Measurements from ENCODE around the gene MATK. TPM values are rescaled to one million over a fixed set of nuclear protein-coding genes. Genes with fewer than 3 reads are reported as not detected.
"Not testable (repeated sequence)": the region's sequence is repeated elsewhere in the genome, so short reads cannot be mapped to it uniquely, and the experiment has no call there.

The MATK gene
- total RNA-seq, 4 donors from 2014 or later = 2.1 to 5.8 (median 3.3) TPM

GRCh38 chr19:3768748-3769099 lies 17.5 kb downstream of the MATK start:
- intact Hi-C loops (cut with DNase I; ENCODE audit: low total_unique reads) = no loop called here
- no peak for TF ChIP-seq POLR2A (IDR thresholded peaks at IDR 0.05)
- TF ChIP-seq CTCF (IDR thresholded peaks at IDR 0.05) = no peak
- DNase-seq (ENCODE audit: low spot score in 2 of 2) = no peak
- WGBS, 2 donors = 79 to 86% methylated on average over 7 of the region's 7 CpGs
- no peak overlapping the region for H3K4me3 ChIP-seq (ENCODE audit: low read depth, poor library complexity, severe bottlenecking)

GRCh38 chr19:3768015-3768747 lies 18.0 kb downstream of the MATK start:
- H3K4me3 ChIP-seq (ENCODE audit: low read depth, poor library complexity, severe bottlenecking) = no peak overlapping the region
- no peak for DNase-seq (ENCODE audit: low spot score in 2 of 2)
- TF ChIP-seq CTCF (IDR thresholded peaks at IDR 0.05) (no peak), POLR2A (IDR thresholded peaks at IDR 0.05) (no peak)
- intact Hi-C loops (cut with DNase I; ENCODE audit: low total_unique reads) = no loop called here
- 86 to 90% methylated on average over 24 to 25 of the region's 25 CpGs for WGBS, 2 donors

- intact Hi-C loops (cut with DNase I; ENCODE audit: low total_unique reads) = no loop called here
- H3K4me3 ChIP-seq (ENCODE audit: low read depth, poor library complexity, severe bottlenecking) = no peak overlapping the region
- 88 to 92% methylated on average over 19 to 22 of the region's 23 CpGs for WGBS, 2 donors
- DNase-seq (ENCODE audit: low spot score in 2 of 2) = no peak
- no peak for TF ChIP-seq POLR2A (IDR thresholded peaks at IDR 0.05)
- no peak for TF ChIP-seq CTCF (IDR thresholded peaks at IDR 0.05)
Observed at GRCh38 chr19:3767050-3767449, 19.1 kb downstream of the MATK start.

GRCh38 chr19:3766520-3766919 lies 19.7 kb downstream of the MATK start:
- no peak for DNase-seq (ENCODE audit: low spot score in 2 of 2)
- TF ChIP-seq CTCF (IDR thresholded peaks at IDR 0.05) (no peak), POLR2A (IDR thresholded peaks at IDR 0.05) (no peak)
- no peak overlapping the region for H3K4me3 ChIP-seq (ENCODE audit: low read depth, poor library complexity, severe bottlenecking)
- intact Hi-C loops (cut with DNase I; ENCODE audit: low total_unique reads) = no loop called here
- WGBS, 2 donors = 83 to 88% methylated on average over 7 of the region's 7 CpGs

- H3K4me3 ChIP-seq (ENCODE audit: low read depth, poor library complexity, severe bottlenecking); DNase-seq (ENCODE audit: low spot score in 2 of 2); intact Hi-C loops (cut with DNase I; ENCODE audit: low total_unique reads): not testable (repeated sequence)
- WGBS, 2 donors = 89% methylated on average over 5 of the region's 5 CpGs
Observed at GRCh38 chr19:3765757-3766156, 20.4 kb downstream of the MATK start.

- TF ChIP-seq CTCF (IDR thresholded peaks at IDR 0.05) = no peak
- no peak for TF ChIP-seq POLR2A (IDR thresholded peaks at IDR 0.05)
- no peak overlapping the region for H3K4me3 ChIP-seq (ENCODE audit: low read depth, poor library complexity, severe bottlenecking)
- no peak for DNase-seq (ENCODE audit: low spot score in 2 of 2)
- intact Hi-C loops (cut with DNase I; ENCODE audit: low total_unique reads) = no loop called here
- 90% methylated on average over 12 of the region's 12 CpGs for WGBS, 2 donors
Observed at GRCh38 chr19:3765121-3765520, 21.1 kb downstream of the MATK start.
